ENCODE results near the gene ALG9. TPM values are rescaled to one million over a fixed set of nuclear protein-coding genes. Genes with fewer than 3 reads are reported as not detected.

ALG9 gene
- total RNA-seq, 1 experiment from 2014 or later, result 19.7 TPM

GRCh38 chr11:111909378-111909777, 38.0 kb upstream of the ALG9 start:
- ChIA-PET POLR2A (no interaction called here), CTCF (interaction anchor here (2.6 kb wide), 1 partner anchor 73 kb away, joined by 8 read pairs; no protein-coding TSS in a partner anchor)
- peaks cover 6% of the 10 kb centered on the region for H3K9me3 Mint-ChIP-seq
- TF ChIP-seq ZMAT4 (CRISPR knock-in tag; IDR thresholded peaks at IDR 0.05) (no peak), PRDM15 (CRISPR knock-in tag; IDR thresholded peaks at IDR 0.05) (no peak), EMX1 (CRISPR knock-in tag; IDR thresholded peaks at IDR 0.05) (no peak), KAT7 (CRISPR knock-in tag; IDR thresholded peaks at IDR 0.05; ENCODE audit: borderline replicate concordance) (no peak), TEAD4 (CRISPR knock-in tag; IDR thresholded peaks at IDR 0.05) (no peak)
- no peak overlapping the region for H3K4me3 Mint-ChIP-seq
- H3K36me3 Mint-ChIP-seq, result no peaks in the 10 kb centered on the region
- H3K27me3 Mint-ChIP-seq (ENCODE audit: low read depth), result no peaks in the 10 kb centered on the region; the same call in 1 of the 2 replicates
- peaks cover 34% of the 10 kb centered on the region for H3K4me1 Mint-ChIP-seq
- ATAC-seq (no peak), DNase-seq (ENCODE audit: low spot score) (no peak)
- no peak overlapping the region for H3K27ac Mint-ChIP-seq

GRCh38 chr11:111908639-111909305, 37.4 kb upstream of the ALG9 start:
- TF ChIP-seq FOXP4 (CRISPR knock-in tag; IDR thresholded peaks at IDR 0.05) (no peak), MYBL2 (CRISPR knock-in tag; IDR thresholded peaks at IDR 0.05) (no peak), ZMAT4 (CRISPR knock-in tag; IDR thresholded peaks at IDR 0.05) (no peak), ATF3 (CRISPR knock-in tag; conservative IDR thresholded peaks at IDR 0.05) (no peak), NR3C1 (CRISPR knock-in tag; conservative IDR thresholded peaks at IDR 0.05; ENCODE audit: low read depth) (no peak), SMAD3 (CRISPR knock-in tag; IDR thresholded peaks at IDR 0.05; ENCODE audit: borderline replicate concordance) (no peak), HMGXB4 (CRISPR knock-in tag; IDR thresholded peaks at IDR 0.05) (no peak), RELA (CRISPR knock-in tag; IDR thresholded peaks at IDR 0.05; ENCODE audit: borderline replicate concordance) (no peak), GRHL2 (CRISPR knock-in tag; IDR thresholded peaks at IDR 0.05; ENCODE audit: insufficient replicate concordance, severe bottlenecking) (no peak), TEAD1 (CRISPR knock-in tag; IDR thresholded peaks at IDR 0.05) (no peak), OVOL2 (CRISPR knock-in tag; IDR thresholded peaks at IDR 0.05; ENCODE audit: borderline replicate concordance) (no peak), HMGA2 (CRISPR knock-in tag; IDR thresholded peaks at IDR 0.05) (no peak), ZNF396 (CRISPR knock-in tag; IDR thresholded peaks at IDR 0.05; ENCODE audit: borderline replicate concordance) (no peak), ZNF512 (CRISPR knock-in tag; IDR thresholded peaks at IDR 0.05; ENCODE audit: borderline replicate concordance) (no peak), MAX (CRISPR knock-in tag; IDR thresholded peaks at IDR 0.05) (no peak), NR2C2 (CRISPR knock-in tag; IDR thresholded peaks at IDR 0.05) (no peak), MLX (CRISPR knock-in tag; IDR thresholded peaks at IDR 0.05) (no peak), JUN (CRISPR knock-in tag; IDR thresholded peaks at IDR 0.05) (no peak), TCF7 (CRISPR knock-in tag; IDR thresholded peaks at IDR 0.05; ENCODE audit: low read depth) (no peak)
- peaks cover 6% of the 10 kb centered on the region for H3K9me3 Mint-ChIP-seq
- H3K27me3 Mint-ChIP-seq (ENCODE audit: low read depth), result no peaks in the 10 kb centered on the region; the same call in 1 of the 2 replicates
- H3K4me1 Mint-ChIP-seq, result peaks cover 33% of the 10 kb centered on the region
- H3K4me3 Mint-ChIP-seq, result no peak overlapping the region
- DNase-seq (ENCODE audit: low spot score) (no peak), ATAC-seq (no peak)
- H3K36me3 Mint-ChIP-seq, result no peaks in the 10 kb centered on the region
- POLR2A ChIA-PET, result no interaction called here
- CTCF ChIA-PET, result no interaction called here
- H3K27ac Mint-ChIP-seq, result no peak overlapping the region

All from WTC11 (cell line).